HepG2 (cell line): Measurements from ENCODE around the gene UBR4. TPM values are rescaled to one million over a fixed set of nuclear protein-coding genes. Genes with fewer than 3 reads are reported as not detected.
A peak's percentile ranks its signal among the peaks of the same experiment; 100 is the strongest.

Source experiments
- ATAC-seq: fragments of 200-7000 bp; cut with Tn5 transposase; 3 replicates; pipeline ENCODE4 v1.9.1; 2020; ENCODE audit warnings: mild to moderate bottlenecking, moderate library complexity
- BruUV-seq: library from RNA; stranded (reverse); fragments of 400-500 nt; replicated peaks from 2 replicates; lab custom pipeline; 2021; lab: Mats Ljungman, UMichigan
- CTCF ChIA-PET: fragments of 300-600 bp; formaldehyde crosslinking; extraction: SDS; loops from one replicate; lab custom pipeline; 2021; ENCODE audit warnings: low total read pairs, inconsistent platforms, low intra/inter-chr PET ratio; lab: Yijun Ruan, JAX
- POLR2A ChIA-PET: fragments of 350-600 bp; sonication (Branson Sonifier 250); formaldehyde crosslinking; loops from one replicate; lab custom pipeline; 2020; ENCODE audit warnings: antibody characterized with exemption, inconsistent platforms; lab: Yijun Ruan, JAX
- DNase-seq: peaks from one replicate; pipeline ENCODE4 v3.0.0-alpha.2; 2015; ENCODE audit warnings: low spot score
- FAIRE-seq: peaks from 3 replicates; lab custom pipeline; 2011; peaks lifted over from hg19 to GRCh38; lab: Jason Lieb, UNC
- H2AFZ ChIP-seq: one replicate; pipeline ENCODE4 v1.6.1; 2011; ENCODE audit warnings: low read length, inconsistent platforms
- H3K27ac ChIP-seq: fragments of 300-600 bp; 3 replicates; pipeline ENCODE4 v1.8.0; 2011; ENCODE audit warnings: mixed run types, mild to moderate bottlenecking, mixed read lengths, low read length, inconsistent platforms; ENCODE audit not compliant: insufficient read depth; ENCODE audit errors: extremely low read length
- H3K27me3 ChIP-seq, 2 experiments: fragments of 200-600 bp in 1 of 2; 2 replicates in 1 of 2; 3 replicates in 1 of 2; pipeline versions ENCODE4 v1.6.0 to v1.8.0; 2011; ENCODE audit warnings: low read length in 2 of 2, mild to moderate bottlenecking in 2 of 2, moderate library complexity in 2 of 2, inconsistent platforms in 1 of 2; ENCODE audit not compliant: insufficient read depth in 2 of 2, control insufficient read depth in 1 of 2
- H3K36me3 ChIP-seq, 2 experiments: fragments of 200-600 bp in 1 of 2; replicated peaks in 1 of 2; 2 replicates in 1 of 2; 3 replicates in 1 of 2; pipeline versions ENCODE4 v1.5.1 to v1.8.0; 2011; ENCODE audit warnings: low read length in 2 of 2, inconsistent platforms in 1 of 2; ENCODE audit not compliant: insufficient read depth in 2 of 2, control insufficient read depth in 1 of 2
- H3K4me1 ChIP-seq: 2 replicates; pipeline ENCODE4 v1.5.1; 2012; ENCODE audit warnings: low read length, inconsistent platforms; ENCODE audit not compliant: insufficient read depth
- H3K4me2 ChIP-seq: 2 replicates; pipeline ENCODE4 v1.6.0; 2011; ENCODE audit warnings: low read depth, low read length, inconsistent platforms
- H3K4me3 ChIP-seq, 3 experiments: fragments of 200-600 bp in 1 of 3; sonication (generic), shearing (Covaris generic) in 1 of 3; replicated peaks in 1 of 3; 2 replicates each; pipeline ENCODE4 v1.5.1; 2011 to 2016; ENCODE audit warnings: low read length in 3 of 3, inconsistent platforms in 2 of 3, low read depth in 2 of 3, mild to moderate bottlenecking in 2 of 3, control low read depth in 1 of 3, mixed read lengths in 1 of 3; ENCODE audit not compliant: insufficient read depth in 1 of 3
- H3K79me2 ChIP-seq: one replicate; pipeline ENCODE4 v1.6.1; 2011; ENCODE audit warnings: low read length, inconsistent platforms; ENCODE audit not compliant: insufficient read depth
- H3K9ac ChIP-seq: 2 replicates; pipeline ENCODE4 v1.6.0; 2011; ENCODE audit warnings: mild to moderate bottlenecking, low read depth, low read length, inconsistent platforms; ENCODE audit not compliant: insufficient read depth
- H3K9me3 ChIP-seq: 2 replicates; pipeline ENCODE4 v1.5.1; 2012; ENCODE audit warnings: mild to moderate bottlenecking, low read length
- H4K20me1 ChIP-seq: 2 replicates; pipeline ENCODE4 v1.6.0; 2011; ENCODE audit warnings: inconsistent platforms, mild to moderate bottlenecking, low read length, moderate library complexity; ENCODE audit not compliant: insufficient read depth
- BORCS8-MEF2B ChIP-seq: sonication (generic); formaldehyde crosslinking; IDR thresholded peaks from 2 replicates; pipeline ENCODE4 v1.8.0; 2022; ENCODE audit warnings: mild to moderate bottlenecking, missing genetic modification reagents
- MIER2 ChIP-seq: IDR thresholded peaks from 2 replicates; pipeline ENCODE4 v1.6.1; 2016; ENCODE audit warnings: missing biosample characterization, missing genetic modification reagents
- MTF2 ChIP-seq: sonication (generic); formaldehyde crosslinking; IDR thresholded peaks from 2 replicates; pipeline ENCODE4 v1.5.0; 2020; ENCODE audit warnings: missing genetic modification reagents, borderline replicate concordance
- NFE2 ChIP-seq: sonication (generic); formaldehyde crosslinking; IDR thresholded peaks from 2 replicates; pipeline ENCODE4 v1.4.0; 2020; ENCODE audit warnings: missing genetic modification reagents
- NFYC ChIP-seq: IDR thresholded peaks from 2 replicates; pipeline ENCODE4 v1.6.1; 2016; ENCODE audit warnings: missing genetic modification reagents, missing compliant biosample characterization
- PATZ1 ChIP-seq: sonication (generic); formaldehyde crosslinking; IDR thresholded peaks from 2 replicates; pipeline ENCODE4 v1.4.0; 2020; ENCODE audit warnings: missing genetic modification reagents
- SMYD3 ChIP-seq: sonication (generic); formaldehyde crosslinking; IDR thresholded peaks from 2 replicates; pipeline ENCODE4 v1.8.1; 2023; ENCODE audit warnings: mild to moderate bottlenecking, missing genetic modification reagents
- SNAI1 ChIP-seq: sonication (generic); formaldehyde crosslinking; IDR thresholded peaks from 2 replicates; pipeline ENCODE4 v1.5.0; 2020; ENCODE audit warnings: mild to moderate bottlenecking, missing genetic modification reagents, borderline replicate concordance
- TRIM24 ChIP-seq: sonication (generic); formaldehyde crosslinking; IDR thresholded peaks from 2 replicates; pipeline ENCODE4 v1.8.0; 2022; ENCODE audit warnings: mild to moderate bottlenecking, missing genetic modification reagents
- ZNF546 ChIP-seq: sonication (generic); formaldehyde crosslinking; conservative IDR thresholded peaks from 2 replicates; pipeline ENCODE4 v1.8.1; 2023; ENCODE audit warnings: mild to moderate bottlenecking, missing genetic modification reagents
- ZNF619 ChIP-seq: sonication (generic); formaldehyde crosslinking; IDR thresholded peaks from 2 replicates; pipeline ENCODE4 v1.4.0; 2020; ENCODE audit warnings: mild to moderate bottlenecking, missing genetic modification reagents
- ZNF747 ChIP-seq: sonication (generic); formaldehyde crosslinking; IDR thresholded peaks from 2 replicates; pipeline ENCODE4 v1.8.1; 2023; ENCODE audit warnings: missing genetic modification reagents, mild to moderate bottlenecking, borderline replicate concordance
- WGBS: methylation state at CpG from one replicate; pipeline ENCODE4 v1.1.6; 2017; ENCODE audit warnings: low lambda C conversion rate; 5-methylcytosine and 5-hydroxymethylcytosine counted together
- in situ Hi-C: cut with HindIII; loops from 2 replicates; pipeline ENCODE4 v1.10.0; 2017; ENCODE audit warnings: low pct_unique_long_range_greater_than_20kb; ENCODE audit not compliant: extremely low pct_ligation_motif_present
- intact Hi-C: fragments of 100-400 bp; cut with micrococcal nuclease; formaldehyde crosslinking; loops from one replicate; pipeline ENCODE4 v1.10.0; 2022; ENCODE audit not compliant: unreplicated experiment
- polyA plus RNA-seq, 8 experiments: library from polyadenylated mRNA; depleted of rRNA in 3 of 8; stranded (reverse) in 7 of 8; unstranded in 1 of 8; fragments of >200 nt; fragmentation: Illumina TruSeq in 4 of 8; extraction: Trizol in 4 of 8; gene quantifications; 2 replicates each; pipeline versions ENCODE4 v1.2.1 to v1.2.3, GENCODE V29; 2011 to 2016; ENCODE audit warnings: low read depth in 4 of 8, missing spikeins in 1 of 8, mixed read lengths in 1 of 8; ENCODE audit not compliant: insufficient read depth in 1 of 8
- total RNA-seq, 5 experiments: library from RNA; depleted of rRNA; stranded (reverse); fragments of >200 nt; fragmentation: Illumina TruSeq; extraction: Trizol; gene quantifications; 2 replicates each; pipeline ENCODE4 v1.2.3, GENCODE V29; 2016; ENCODE audit warnings: low read depth in 1 of 5
- TF ChIP-seq, protein P1 (sequence below): IDR thresholded peaks from 2 replicates; pipeline ENCODE4 v1.6.1; 2012; ENCODE audit warnings: inconsistent platforms

The UBR4 gene
- total and polyA plus RNA-seq, 2 of the 13 experiments (the other 11 are each of a cell fraction or from before 2014, with no cell fraction given) = 59.1 to 106 TPM

GRCh38 chr1:19164274-19165015 lies 45.6 kb downstream of the UBR4 start:
- ChIA-PET POLR2A (no interaction called here), CTCF (no interaction called here)
- no peak for TF ChIP-seq ZNF747 (CRISPR knock-in tag)
- H4K20me1 ChIP-seq = no peaks in the 10 kb centered on the region; the same call in 1 of the 2 replicates
- WGBS = over 99% methylated on average over 10 of the region's 10 CpGs
- no TSS peak for BruUV-seq
- intact Hi-C loops = no loop called here
- no peak overlapping the region for H3K4me3 ChIP-seq
- H3K9ac ChIP-seq = no peak overlapping the region
- no peaks in the 10 kb centered on the region for H3K4me1 ChIP-seq
- H3K27ac ChIP-seq = no peak overlapping the region
- ATAC-seq (no peak), DNase-seq (no peak), FAIRE-seq (no peak)
- H2AFZ ChIP-seq = no peak overlapping the region
- H3K36me3 ChIP-seq = peaks cover 57 to 98% of the 10 kb centered on the region in 2 experiments
- H3K4me2 ChIP-seq = no peak overlapping the region
- H3K9me3 ChIP-seq = no peaks in the 10 kb centered on the region
- H3K27me3 ChIP-seq = no peaks in the 10 kb centered on the region
- no peaks in the 10 kb centered on the region for H3K79me2 ChIP-seq
- in situ Hi-C loops = no loop called here

GRCh38 chr1:19163261-19163660 lies 46.8 kb downstream of the UBR4 start:
- ATAC-seq (no peak), DNase-seq (no peak), FAIRE-seq (no peak)
- Histone ChIP-seq H3K36me3 (peaks cover 60 to 98% of the 10 kb centered on the region in 2 experiments), H3K27ac (no peak overlapping the region), H3K4me2 (no peak overlapping the region), H3K79me2 (no peaks in the 10 kb centered on the region), H3K4me3 (no peak overlapping the region), H4K20me1 (no peaks in the 10 kb centered on the region; the same call in 1 of the 2 replicates), H3K4me1 (no peaks in the 10 kb centered on the region), H2AFZ (no peak overlapping the region), H3K9me3 (no peaks in the 10 kb centered on the region), H3K27me3 (no peaks in the 10 kb centered on the region), H3K9ac (no peak overlapping the region)
- in situ Hi-C loops (no loop called here), intact Hi-C loops (no loop called here)
- ChIA-PET CTCF (no interaction called here), POLR2A (no interaction called here)
- 100% methylated on average over 1 of the region's 1 CpG for WGBS
- TSS peak; percentile 20 for BruUV-seq
- TF ChIP-seq BORCS8-MEF2B (CRISPR knock-in tag) (no peak), TRIM24 (CRISPR knock-in tag) (no peak), MTF2 (CRISPR knock-in tag) (no peak), ZNF619 (CRISPR knock-in tag) (no peak), PATZ1 (CRISPR knock-in tag) (no peak), MIER2 (CRISPR knock-in tag) (no peak), SNAI1 (CRISPR knock-in tag) (no peak), ZNF546 (CRISPR knock-in tag) (no peak), NFE2 (CRISPR knock-in tag) (no peak), SMYD3 (no peak), NFYC (CRISPR knock-in tag) (no peak)
- TF ChIP-seq, protein P1, sequence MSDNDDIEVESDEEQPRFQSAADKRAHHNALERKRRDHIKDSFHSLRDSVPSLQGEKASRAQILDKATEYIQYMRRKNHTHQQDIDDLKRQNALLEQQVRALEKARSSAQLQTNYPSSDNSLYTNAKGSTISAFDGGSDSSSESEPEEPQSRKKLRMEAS = no peak
